ENCODE data around the gene S100A6. TPM values are rescaled to one million over a fixed set of nuclear protein-coding genes. Genes with fewer than 3 reads are reported as not detected.
A peak's percentile ranks its signal among the peaks of the same experiment; 100 is the strongest.

Gene S100A6
- total RNA-seq, 1 donor = 1,303 TPM

GRCh38 chr1:153553830-153554541 lies 18.2 kb upstream of the S100A6 start:
- H3K4me3 ChIP-seq (ENCODE audit: low read depth, low read length) = no peak overlapping the region
- no peak for TF ChIP-seq CTCF (IDR thresholded peaks at IDR 0.05; ENCODE audit: insufficient read depth, low read length)
- DNase-seq (ENCODE audit: low read depth) = peak; percentile 61

- no peak overlapping the region for H3K4me3 ChIP-seq (ENCODE audit: low read depth, low read length)
- DNase-seq (ENCODE audit: low read depth) = no peak
Measured at GRCh38 chr1:153553096-153553495, 17.3 kb upstream of the S100A6 start.

GRCh38 chr1:153552335-153552734 lies 16.5 kb upstream of the S100A6 start:
- peak; percentile 9 for TF ChIP-seq CTCF (IDR thresholded peaks at IDR 0.05; ENCODE audit: insufficient read depth, low read length)
- no peak for DNase-seq (ENCODE audit: low read depth)
- no peak overlapping the region for H3K4me3 ChIP-seq (ENCODE audit: low read depth, low read length)

More at GRCh38 chr1:153553096-153553495, 17.3 kb upstream of the S100A6 start:
- TF ChIP-seq CTCF (IDR thresholded peaks at IDR 0.05; ENCODE audit: insufficient read depth, low read length) = no peak

GRCh38 chr1:153550827-153551500 lies 15.2 kb upstream of the S100A6 start:
- no peak for DNase-seq (ENCODE audit: low read depth)
- TF ChIP-seq CTCF (IDR thresholded peaks at IDR 0.05; ENCODE audit: insufficient read depth, low read length) = no peak
- H3K4me3 ChIP-seq (ENCODE audit: low read depth, low read length) = no peak overlapping the region

GRCh38 chr1:153550398-153550758 lies 14.6 kb upstream of the S100A6 start:
- no peak for TF ChIP-seq CTCF (IDR thresholded peaks at IDR 0.05; ENCODE audit: insufficient read depth, low read length)
- no peak for DNase-seq (ENCODE audit: low read depth)
- no peak overlapping the region for H3K4me3 ChIP-seq (ENCODE audit: low read depth, low read length)

- DNase-seq (ENCODE audit: low read depth) = no peak
- no peak for TF ChIP-seq CTCF (IDR thresholded peaks at IDR 0.05; ENCODE audit: insufficient read depth, low read length)
- no peak overlapping the region for H3K4me3 ChIP-seq (ENCODE audit: low read depth, low read length)
Measured at GRCh38 chr1:153549741-153550397, 14.1 kb upstream of the S100A6 start.
